GM18511 (cell line): ENCODE measurements around the gene PER3.

Experiments
- ATAC-seq: cut with Tn5 transposase; IDR thresholded peaks from one replicate; pipeline ENCODE4 v1.9.1; 2021; ENCODE audit warnings: mild to moderate bottlenecking, moderate library complexity; ENCODE audit not compliant: unreplicated experiment

PER3 gene

GRCh38 chr1:7869136-7869920 lies 85.2 kb downstream of the PER3 start:
- no peak for ATAC-seq

- no peak for ATAC-seq
These were observed 87.0 kb downstream of the PER3 start for GRCh38 chr1:7871136-7871535.

GRCh38 chr1:7873801-7874795 lies 90.0 kb downstream of the PER3 start:
- ATAC-seq: no peak

- no peak for ATAC-seq
These were observed 93.9 kb downstream of the PER3 start for GRCh38 chr1:7878027-7878426.

GRCh38 chr1:7879228-7879627 lies 95.1 kb downstream of the PER3 start:
- no peak for ATAC-seq

- ATAC-seq: no peak
These were observed 100.7 kb downstream of the PER3 start for GRCh38 chr1:7884757-7885156.

- no peak for ATAC-seq
These were observed 101.7 kb downstream of the PER3 start for GRCh38 chr1:7885513-7886404.

GRCh38 chr1:7886405-7886745 lies 102.3 kb downstream of the PER3 start:
- ATAC-seq: no peak

GRCh38 chr1:7888248-7889081 lies 104.4 kb downstream of the PER3 start:
- no peak for ATAC-seq

- ATAC-seq: no peak
These were observed 106.8 kb downstream of the PER3 start for GRCh38 chr1:7890853-7891252.

- ATAC-seq: no peak
These were observed 107.7 kb downstream of the PER3 start for GRCh38 chr1:7891804-7892203.

GRCh38 chr1:7893529-7894180 lies 109.6 kb downstream of the PER3 start:
- ATAC-seq: no peak
